ENCODE measurements around the gene PALD1.

Gene PALD1

DNA sequence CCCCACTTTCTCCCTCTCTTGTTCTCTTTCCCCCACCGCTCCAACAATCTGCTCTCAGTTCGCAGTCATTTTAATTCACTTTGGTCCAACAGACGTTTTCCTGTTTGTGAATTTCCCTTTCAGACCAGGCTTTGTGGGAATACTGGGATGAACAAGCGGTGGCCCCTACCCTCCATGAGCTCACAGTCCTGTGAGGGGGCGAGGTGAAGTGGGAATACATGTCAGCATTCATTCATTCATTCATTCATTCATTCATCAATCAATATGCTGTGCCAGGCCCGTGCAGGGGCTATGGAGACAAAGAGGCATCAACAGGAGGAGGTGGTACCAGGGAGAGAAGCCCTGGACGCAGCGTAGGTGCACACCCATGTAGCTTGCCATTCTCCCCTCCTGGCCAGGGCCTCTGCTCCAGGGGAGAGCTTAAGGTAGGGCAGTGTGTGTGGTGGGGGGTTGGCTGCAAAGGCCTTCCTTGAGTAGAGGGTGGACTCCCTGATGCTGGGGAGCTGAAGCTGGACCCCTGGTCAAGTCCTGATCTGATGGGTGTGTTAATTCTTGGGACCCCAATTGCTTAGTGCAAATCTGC, 107.9 kb downstream of the PALD1 start:
- TF ChIP-seq ZNF384 (IDR thresholded peaks at IDR 0.05) (no peak), ARNT (IDR thresholded peaks at IDR 0.05) (no peak), HDGF (IDR thresholded peaks at IDR 0.05; ENCODE audit: borderline replicate concordance) (no peak), PKNOX1 (IDR thresholded peaks at IDR 0.05) (no peak), LEF1 (IDR thresholded peaks at IDR 0.05; ENCODE audit: borderline replicate concordance) (no peak), CTBP1 (IDR thresholded peaks at IDR 0.05; ENCODE audit: borderline replicate concordance) (no peak), NFRKB (IDR thresholded peaks at IDR 0.05) (no peak), L3MBTL2 (conservative IDR thresholded peaks at IDR 0.05) (no peak), FOXM1 (IDR thresholded peaks at IDR 0.05; ENCODE audit: borderline replicate concordance) (no peak), FOXA1 (IDR thresholded peaks at IDR 0.05) (no peak), BHLHE40 (IDR thresholded peaks at IDR 0.05; ENCODE audit: borderline replicate concordance) (no peak), SUZ12 (IDR thresholded peaks at IDR 0.05) (no peak), TARDBP (IDR thresholded peaks at IDR 0.05) (no peak), FOXK2 (IDR thresholded peaks at IDR 0.05) (no peak), ELF4 (IDR thresholded peaks at IDR 0.05) (no peak), SP1 (IDR thresholded peaks at IDR 0.05) (no peak)
- ChIA-PET CTCF (no interaction called here), POLR2A (interaction anchor here (0.6 kb wide), 1 partner anchor 16 kb away, joined by 3 read pairs; the partner anchor contains the start of gene PRF1)
- no peak for DNase-seq (ENCODE audit: extremely low spot score)

- CTCF ChIA-PET, result no interaction called here
- DNase-seq (ENCODE audit: extremely low spot score), result no peak
- TF ChIP-seq ARNT (IDR thresholded peaks at IDR 0.05), result no peak
- no peak for TF ChIP-seq FOXK2 (IDR thresholded peaks at IDR 0.05)
- no peak for TF ChIP-seq NFRKB (IDR thresholded peaks at IDR 0.05)
- no peak for TF ChIP-seq BHLHE40 (IDR thresholded peaks at IDR 0.05; ENCODE audit: borderline replicate concordance)
- TF ChIP-seq FOXM1 (IDR thresholded peaks at IDR 0.05; ENCODE audit: borderline replicate concordance), result no peak
- no peak for TF ChIP-seq FOXA1 (IDR thresholded peaks at IDR 0.05)
- TF ChIP-seq TARDBP (IDR thresholded peaks at IDR 0.05), result no peak
- TF ChIP-seq CTBP1 (IDR thresholded peaks at IDR 0.05; ENCODE audit: borderline replicate concordance), result no peak
- POLR2A ChIA-PET, result no interaction called here
Measured at GRCh38 chr10:70587045-70587658, 108.6 kb downstream of the PALD1 start.

GRCh38 chr10:70588255-70588654, 109.7 kb downstream of the PALD1 start:
- CTCF ChIA-PET, result no interaction called here
- no peak for DNase-seq (ENCODE audit: extremely low spot score)
- POLR2A ChIA-PET, result no interaction called here
- TF ChIP-seq SP1 (IDR thresholded peaks at IDR 0.05) (no peak), LEF1 (IDR thresholded peaks at IDR 0.05; ENCODE audit: borderline replicate concordance) (no peak), FOXK2 (IDR thresholded peaks at IDR 0.05) (no peak), SUZ12 (IDR thresholded peaks at IDR 0.05) (no peak), BHLHE40 (IDR thresholded peaks at IDR 0.05; ENCODE audit: borderline replicate concordance) (no peak), ARNT (IDR thresholded peaks at IDR 0.05) (no peak), PKNOX1 (IDR thresholded peaks at IDR 0.05) (no peak), FOXM1 (IDR thresholded peaks at IDR 0.05; ENCODE audit: borderline replicate concordance) (no peak), TARDBP (IDR thresholded peaks at IDR 0.05) (no peak), CTBP1 (IDR thresholded peaks at IDR 0.05; ENCODE audit: borderline replicate concordance) (no peak), ZNF384 (IDR thresholded peaks at IDR 0.05) (no peak), L3MBTL2 (conservative IDR thresholded peaks at IDR 0.05) (no peak), FOXA1 (IDR thresholded peaks at IDR 0.05) (no peak), NFRKB (IDR thresholded peaks at IDR 0.05) (no peak), ELF4 (IDR thresholded peaks at IDR 0.05) (no peak), HDGF (IDR thresholded peaks at IDR 0.05; ENCODE audit: borderline replicate concordance) (no peak)

DNA sequence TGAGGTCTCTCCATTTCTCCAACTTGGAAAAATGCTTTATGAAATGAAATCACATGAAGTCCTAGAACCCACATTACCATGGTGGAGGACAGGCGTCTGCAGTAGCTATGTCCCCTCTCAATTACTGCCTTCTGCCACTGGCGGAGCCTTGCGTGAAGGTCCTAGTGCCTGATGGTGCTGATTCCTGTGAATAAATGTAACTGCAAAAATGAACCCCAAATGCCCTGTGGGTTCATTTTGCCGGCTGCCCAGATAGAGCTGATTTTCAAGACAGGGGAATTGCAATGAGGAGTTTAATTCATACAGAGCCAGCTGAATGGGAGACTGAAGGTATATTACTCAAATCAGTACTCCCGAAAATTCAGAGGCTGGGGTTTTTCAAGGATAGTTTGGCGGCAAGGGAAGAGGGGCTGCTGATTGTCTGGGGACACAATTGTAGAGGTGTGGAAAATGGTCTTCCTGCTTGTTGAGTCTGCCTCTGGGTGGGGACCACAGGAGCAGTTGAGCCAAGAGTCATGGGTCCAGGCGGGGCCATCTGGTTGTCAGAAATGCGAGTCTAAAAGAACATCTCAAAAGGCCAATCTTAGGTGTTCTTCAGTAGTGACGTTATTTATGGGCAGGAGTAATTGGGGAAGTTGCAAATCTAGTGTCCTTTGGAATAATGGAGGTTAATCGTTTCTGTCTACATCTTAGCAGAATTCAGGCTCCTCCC, 110.4 kb downstream of the PALD1 start:
- CTCF ChIA-PET, result no interaction called here

More for the DNA sequence above, 110.4 kb downstream of the PALD1 start:
- no peak for TF ChIP-seq CTBP1 (IDR thresholded peaks at IDR 0.05; ENCODE audit: borderline replicate concordance)
- TF ChIP-seq NFRKB (IDR thresholded peaks at IDR 0.05), result no peak
- no peak for TF ChIP-seq L3MBTL2 (conservative IDR thresholded peaks at IDR 0.05)
- TF ChIP-seq SP1 (IDR thresholded peaks at IDR 0.05), result no peak
- no peak for TF ChIP-seq FOXM1 (IDR thresholded peaks at IDR 0.05; ENCODE audit: borderline replicate concordance)
- no peak for TF ChIP-seq TARDBP (IDR thresholded peaks at IDR 0.05)
- TF ChIP-seq ELF4 (IDR thresholded peaks at IDR 0.05), result no peak
- TF ChIP-seq BHLHE40 (IDR thresholded peaks at IDR 0.05; ENCODE audit: borderline replicate concordance), result no peak
- no peak for TF ChIP-seq FOXA1 (IDR thresholded peaks at IDR 0.05)
- TF ChIP-seq SUZ12 (IDR thresholded peaks at IDR 0.05), result no peak
- TF ChIP-seq ZNF384 (IDR thresholded peaks at IDR 0.05), result no peak
- TF ChIP-seq HDGF (IDR thresholded peaks at IDR 0.05; ENCODE audit: borderline replicate concordance), result no peak
- TF ChIP-seq ARNT (IDR thresholded peaks at IDR 0.05), result no peak
- no peak for TF ChIP-seq FOXK2 (IDR thresholded peaks at IDR 0.05)
- no peak for TF ChIP-seq PKNOX1 (IDR thresholded peaks at IDR 0.05)
- no peak for TF ChIP-seq LEF1 (IDR thresholded peaks at IDR 0.05; ENCODE audit: borderline replicate concordance)
- DNase-seq (ENCODE audit: extremely low spot score), result no peak
- POLR2A ChIA-PET, result no interaction called here

Data from HEK293T (cell line).